GM12891 (cell line): ENCODE measurements around the gene KIFC3.
"Not testable (repeated sequence)": the region's sequence is repeated elsewhere in the genome, so short reads cannot be mapped to it uniquely, and the experiment has no call there.

Experiments
- PAX5 ChIP-seq: IDR thresholded peaks from 2 replicates; pipeline ENCODE4 v1.6.1; 2011; ENCODE audit warnings: low read length, moderate library complexity, mild to moderate bottlenecking; ENCODE audit not compliant: insufficient read depth, severe bottlenecking
- POLR2A ChIP-seq: IDR thresholded peaks from 2 replicates; pipeline ENCODE4 v1.6.1; 2011; ENCODE audit warnings: low read depth, low read length, control low read depth
- POLR2AphosphoS5 ChIP-seq: IDR thresholded peaks from 2 replicates; pipeline ENCODE4 v1.6.1; 2011; ENCODE audit warnings: low read depth, low read length, control low read depth
- POU2F2 ChIP-seq: IDR thresholded peaks from 2 replicates; pipeline ENCODE4 v1.6.1; 2011; ENCODE audit warnings: low read depth, mild to moderate bottlenecking, control low read depth, low read length, moderate library complexity
- SPI1 ChIP-seq: IDR thresholded peaks from 2 replicates; pipeline ENCODE4 v1.6.1; 2011; ENCODE audit warnings: low read depth, low read length, control low read depth
- TAF1 ChIP-seq: IDR thresholded peaks from 2 replicates; pipeline ENCODE4 v1.6.1; 2011; ENCODE audit warnings: low read depth, low read length, control low read depth

DNA sequence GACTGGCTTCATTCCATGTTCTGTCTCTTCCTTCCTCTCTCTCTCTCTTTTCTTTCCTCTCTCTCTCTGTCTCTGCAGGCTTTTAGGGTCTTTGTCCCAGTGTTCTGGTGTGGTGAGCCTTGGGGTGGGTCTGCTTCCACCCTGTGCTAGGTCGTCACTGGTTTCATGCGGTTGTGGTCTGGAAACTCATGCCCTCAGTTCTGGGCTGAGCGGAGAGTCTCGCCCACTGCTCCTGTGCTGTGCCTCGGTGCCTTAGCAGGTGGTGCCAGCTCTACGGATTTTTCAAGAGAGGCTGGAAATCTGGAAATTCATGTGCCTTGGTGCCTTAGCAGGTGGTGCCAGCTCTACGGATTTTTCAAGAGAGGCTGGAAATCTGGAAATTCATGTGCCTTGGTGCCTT lies 56.0 kb downstream of the KIFC3 start:
- not testable (repeated sequence) for TF ChIP-seq POU2F2, POLR2AphosphoS5, POLR2A, SPI1, TAF1, PAX5
